Stimulated activated CD8-positive, alpha-beta memory T cell treated with anti-CD3 and anti-CD28 coated beads, Interleukin-2, amount 100 ng/mL, for 48 hours (primary cell): Measurements from ENCODE around the gene CYP1A1.

Experiments used
- DNase-seq, 2 donors: peaks; one replicate each; pipeline ENCODE4 v3.0.0-alpha.2; 2020; ENCODE audit warnings: low read depth in 2 of 2

The CYP1A1 gene

DNA sequence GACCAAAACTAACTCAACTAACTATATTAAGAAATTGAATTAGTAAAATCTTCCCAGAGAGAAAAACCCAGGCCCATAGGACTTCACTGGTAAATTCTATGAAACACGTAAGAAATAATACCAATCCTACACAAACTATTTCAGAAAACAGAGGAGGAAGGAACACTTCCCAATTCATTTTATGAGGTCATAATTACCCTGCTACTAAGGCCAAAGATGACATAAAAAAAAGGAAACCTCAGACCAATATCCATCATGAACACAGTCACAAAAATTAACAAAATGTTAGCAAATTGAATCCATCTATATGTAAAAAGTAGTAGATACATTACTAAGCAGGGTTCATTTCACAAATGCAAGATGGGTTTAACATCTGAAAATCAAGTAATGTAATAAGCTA lies 33.0 kb downstream of the CYP1A1 start:
- DNase-seq: no peak

- no peak for DNase-seq
Measured at GRCh38 chr15:74683758-74684157, 41.6 kb downstream of the CYP1A1 start.

DNA sequence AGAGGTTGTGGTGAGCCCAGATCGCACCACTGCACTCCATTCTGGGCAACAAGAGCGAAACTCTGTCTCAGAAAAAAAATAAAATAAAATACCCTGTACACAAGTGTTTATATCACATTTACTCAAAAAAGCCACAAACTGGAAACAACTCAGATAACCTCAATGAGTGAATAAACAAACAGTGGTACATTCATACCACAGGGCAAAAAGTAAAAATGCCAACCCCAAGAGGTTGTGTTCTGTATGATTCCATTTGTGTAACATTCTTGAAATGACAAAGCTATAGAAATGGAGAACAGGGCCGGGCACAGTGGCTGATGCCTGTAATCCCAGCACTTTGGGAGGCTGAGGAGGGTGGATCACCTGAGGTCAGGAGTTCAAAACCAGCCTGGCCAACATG lies 42.4 kb downstream of the CYP1A1 start:
- DNase-seq: no peak

DNA sequence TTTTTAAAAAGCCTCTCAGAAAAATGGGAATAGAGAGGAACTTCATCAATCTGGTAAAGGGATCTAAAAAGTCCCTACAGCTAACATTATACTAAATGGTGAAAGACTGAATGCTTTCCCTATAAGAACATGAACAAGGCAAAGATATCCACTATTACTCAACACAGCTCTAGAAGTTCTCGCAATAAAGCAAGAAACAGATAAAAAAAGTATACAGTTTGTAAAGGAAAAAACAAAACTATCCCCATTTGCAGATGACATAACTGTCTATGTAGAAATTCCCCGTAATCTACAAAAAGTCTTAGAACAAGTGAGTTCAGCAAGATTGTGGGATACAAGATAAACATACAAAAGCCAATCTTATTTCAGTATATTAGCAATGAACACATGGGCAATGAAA lies 44.9 kb downstream of the CYP1A1 start:
- DNase-seq: no peak

DNA sequence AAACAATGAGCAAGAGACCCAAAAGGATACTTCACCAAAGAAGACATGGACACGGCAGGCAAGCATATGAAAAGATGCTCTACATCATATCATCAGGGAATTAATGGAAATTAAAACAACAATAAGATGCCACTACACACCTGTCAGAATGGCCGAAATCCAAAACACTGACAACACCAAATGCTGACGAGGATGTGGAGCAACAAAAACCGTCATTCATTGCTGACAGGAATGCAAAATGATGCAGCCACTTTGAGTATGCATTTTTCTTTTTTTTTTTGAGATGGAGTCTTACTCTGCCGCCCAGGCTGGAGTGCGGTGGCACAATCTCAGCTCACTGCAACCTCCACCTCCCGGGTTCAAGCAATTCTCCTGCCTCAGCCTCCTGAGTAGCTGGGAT lies 48.5 kb downstream of the CYP1A1 start:
- no peak for DNase-seq

GRCh38 chr15:74674161-74674560 lies 51.2 kb downstream of the CYP1A1 start:
- no peak for DNase-seq

GRCh38 chr15:74669627-74670026 lies 55.7 kb downstream of the CYP1A1 start:
- no peak for DNase-seq
